SH-SY5Y (cell line): ENCODE data around the gene GCDH.

Source experiments
- GATA2 ChIP-seq: IDR thresholded peaks from 2 replicates; pipeline ENCODE4 v1.6.1; 2011; ENCODE audit warnings: mild to moderate bottlenecking, low read depth, low read length
- GATA3 ChIP-seq: IDR thresholded peaks from 2 replicates; pipeline ENCODE4 v1.6.1; 2011; ENCODE audit warnings: low read depth, mild to moderate bottlenecking, low read length, moderate library complexity

GRCh38 chr19:12932392-12933286, 41.7 kb downstream of the GCDH start:
- TF ChIP-seq GATA2 (no peak), GATA3 (no peak)
